GM12878 (cell line): ENCODE measurements around the gene LAS1L. TPM values are rescaled to one million over a fixed set of nuclear protein-coding genes. Genes with fewer than 3 reads are reported as not detected.
A peak's percentile ranks its signal among the peaks of the same experiment; 100 is the strongest.

Experiments used
- CREB1 ChIP-seq: IDR thresholded peaks from 2 replicates; pipeline ENCODE4 v1.6.1; 2012; ENCODE audit warnings: low read depth, mild to moderate bottlenecking, inconsistent platforms
- DPF2 ChIP-seq: fragments of 450-650 bp; IDR thresholded peaks from 2 replicates; pipeline ENCODE4 v1.6.1; 2017; ENCODE audit warnings: mild to moderate bottlenecking
- EZH2 ChIP-seq: IDR thresholded peaks from 2 replicates; pipeline ENCODE4 v1.6.1; 2012; ENCODE audit warnings: low read depth, mild to moderate bottlenecking, control low read depth, inconsistent platforms, low read length, borderline replicate concordance; ENCODE audit not compliant: control insufficient read depth
- HCFC1 ChIP-seq: fragments of 150-350 bp; IDR thresholded peaks from 2 replicates; pipeline ENCODE4 v1.6.1; 2014; ENCODE audit warnings: low read length
- IKZF1 ChIP-seq: fragments of 450-650 bp; conservative IDR thresholded peaks from 2 replicates; pipeline ENCODE4 v1.6.1; 2017; ENCODE audit warnings: antibody characterized with exemption, mild to moderate bottlenecking
- IRF4 ChIP-seq: IDR thresholded peaks from 2 replicates; pipeline ENCODE4 v1.6.1; 2011; ENCODE audit warnings: low read depth, low read length
- JUNB ChIP-seq: IDR thresholded peaks from 2 replicates; pipeline ENCODE4 v1.6.1; 2016; ENCODE audit warnings: antibody characterized with exemption, mild to moderate bottlenecking
- MEF2B ChIP-seq: fragments of 450-650 bp; IDR thresholded peaks from 2 replicates; pipeline ENCODE4 v1.6.1; 2018; ENCODE audit warnings: mild to moderate bottlenecking, moderate library complexity; ENCODE audit not compliant: partially characterized antibody, poor library complexity, severe bottlenecking
- NBN ChIP-seq: fragments of 450-650 bp; IDR thresholded peaks from 2 replicates; pipeline ENCODE4 v1.6.1; 2016
- NFIC ChIP-seq: IDR thresholded peaks from 2 replicates; pipeline ENCODE4 v1.6.1; 2012; ENCODE audit warnings: low read depth, mild to moderate bottlenecking, inconsistent platforms, low read length, moderate library complexity
- NR2C2 ChIP-seq: IDR thresholded peaks from 2 replicates; pipeline ENCODE4 v1.6.1; 2011; ENCODE audit warnings: borderline replicate concordance, low read depth; ENCODE audit not compliant: control insufficient read depth, insufficient read length
- PKNOX1 ChIP-seq: fragments of 450-650 bp; IDR thresholded peaks from 2 replicates; pipeline ENCODE4 v1.6.1; 2016; ENCODE audit warnings: mild to moderate bottlenecking
- PML ChIP-seq: IDR thresholded peaks from 2 replicates; pipeline ENCODE4 v1.6.1; 2012; ENCODE audit warnings: low read length, inconsistent platforms
- RAD51 ChIP-seq: fragments of 450-650 bp; IDR thresholded peaks from 2 replicates; pipeline ENCODE4 v1.6.1; 2016; ENCODE audit warnings: moderate library complexity, mild to moderate bottlenecking, inconsistent platforms
- SIX5 ChIP-seq: IDR thresholded peaks from 2 replicates; pipeline ENCODE4 v1.6.1; 2011; ENCODE audit warnings: mild to moderate bottlenecking, low read depth, low read length, moderate library complexity; ENCODE audit not compliant: severe bottlenecking
- STAT3 ChIP-seq: IDR thresholded peaks from 2 replicates; pipeline ENCODE4 v1.6.1; 2011; ENCODE audit warnings: low read depth, low read length, improper control_type of control experiment
- WRNIP1 ChIP-seq: IDR thresholded peaks from 2 replicates; pipeline ENCODE4 v1.6.1; 2011; ENCODE audit warnings: low read depth, low read length, improper control_type of control experiment, borderline replicate concordance
- ZNF384 ChIP-seq: IDR thresholded peaks from 2 replicates; pipeline ENCODE4 v1.6.1; 2012; ENCODE audit warnings: low read depth, mild to moderate bottlenecking, low read length, improper control_type of control experiment, borderline replicate concordance
- ZNF622 ChIP-seq: fragments of 450-650 bp; IDR thresholded peaks from 2 replicates; pipeline ENCODE4 v1.6.1; 2017; ENCODE audit warnings: mild to moderate bottlenecking, inconsistent platforms
- polyA plus RNA-seq, 11 experiments: library from polyadenylated mRNA; depleted of rRNA in 4 of 11; unstranded in 6 of 11; stranded (reverse) in 5 of 11; fragments of >200 nt; fragmentation: Nextera tagmentation in 4 of 11; fragmentation: Illumina TruSeq in 1 of 11; extraction: Ambion mirVana in 4 of 11; extraction: Trizol in 1 of 11; gene quantifications; 1 replicate in 1 of 11; 2 replicates in 10 of 11; pipeline versions ENCODE4 v1.2.1 to v1.2.3, GENCODE V29; 2011 to 2016; ENCODE audit warnings: inconsistent platforms in 2 of 11, missing spikeins in 2 of 11, low read depth in 1 of 11
- total RNA-seq, 4 experiments: library from RNA; depleted of rRNA in 3 of 4; stranded (reverse); fragments of >200 nt in 3 of 4; fragmentation: Illumina TruSeq in 1 of 4; extraction: Trizol in 1 of 4; gene quantifications; 2 replicates each; pipeline versions ENCODE4 v1.2.1 to v1.2.3, GENCODE V29; 2013 to 2021
- TF ChIP-seq, protein P1 (sequence below): IDR thresholded peaks from 2 replicates; pipeline ENCODE4 v1.6.1; 2011; ENCODE audit warnings: borderline replicate concordance, low read depth, mild to moderate bottlenecking, moderate library complexity, low read length; ENCODE audit not compliant: insufficient read depth, poor library complexity, severe bottlenecking
- TF ChIP-seq, protein P2 (sequence below): IDR thresholded peaks from 2 replicates; pipeline ENCODE4 v1.6.1; 2012; ENCODE audit warnings: low read depth, low read length, improper control_type of control experiment

Gene LAS1L
- total and polyA plus RNA-seq, 10 of the 15 experiments (the other 5 are each of a cell fraction or from before 2014, with no cell fraction given), result 27.4 to 100 (median 56.4) TPM

DNA sequence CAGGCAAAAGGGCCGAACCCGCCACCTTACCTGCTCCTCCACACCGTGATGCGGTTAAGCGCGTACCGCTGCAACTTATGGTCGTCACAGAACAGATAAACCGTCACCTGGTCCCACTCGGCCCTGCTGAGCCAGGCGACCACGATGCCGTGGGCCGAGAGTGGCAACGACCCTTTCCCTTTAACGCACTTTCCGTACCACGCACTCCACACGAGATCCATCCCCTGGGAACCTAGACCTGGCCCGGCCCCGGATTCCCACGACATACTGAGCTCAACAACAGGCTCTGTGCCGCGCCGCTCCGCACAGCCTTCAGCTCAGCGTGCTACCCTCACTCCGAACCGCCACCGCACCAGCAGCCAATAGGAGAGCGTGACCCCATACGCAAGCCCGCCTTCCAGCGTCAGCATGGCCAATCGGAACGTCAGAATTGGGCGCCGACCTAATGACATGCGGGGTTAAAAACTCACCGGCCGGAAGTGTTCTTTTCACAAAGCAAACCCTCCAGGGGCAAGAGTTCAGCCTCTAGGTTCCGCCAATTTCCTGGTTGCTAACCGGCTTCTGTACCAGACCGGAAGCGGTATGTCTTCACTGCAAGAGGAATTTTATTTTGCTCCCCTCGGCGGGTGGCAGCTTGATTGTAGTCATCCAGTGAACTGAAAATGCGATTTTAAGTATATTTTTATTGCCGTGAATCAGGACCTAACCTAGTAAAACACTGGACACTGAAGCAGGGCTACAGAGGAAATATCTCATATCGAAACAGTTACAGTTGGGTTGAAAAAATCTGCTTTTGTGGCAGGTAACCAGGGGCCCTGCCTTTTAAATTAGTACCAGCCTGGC lies at the start of gene LAS1L (continued):
- TF ChIP-seq, protein P1, sequence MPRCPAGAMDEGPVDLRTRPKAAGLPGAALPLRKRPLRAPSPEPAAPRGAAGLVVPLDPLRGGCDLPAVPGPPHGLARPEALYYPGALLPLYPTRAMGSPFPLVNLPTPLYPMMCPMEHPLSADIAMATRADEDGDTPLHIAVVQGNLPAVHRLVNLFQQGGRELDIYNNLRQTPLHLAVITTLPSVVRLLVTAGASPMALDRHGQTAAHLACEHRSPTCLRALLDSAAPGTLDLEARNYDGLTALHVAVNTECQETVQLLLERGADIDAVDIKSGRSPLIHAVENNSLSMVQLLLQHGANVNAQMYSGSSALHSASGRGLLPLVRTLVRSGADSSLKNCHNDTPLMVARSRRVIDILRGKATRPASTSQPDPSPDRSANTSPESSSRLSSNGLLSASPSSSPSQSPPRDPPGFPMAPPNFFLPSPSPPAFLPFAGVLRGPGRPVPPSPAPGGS, result no peak
- TF ChIP-seq STAT3, result no peak
- peak; percentile 82 for TF ChIP-seq PKNOX1
- peak; percentile 80 for TF ChIP-seq IKZF1
- peak; percentile 44; the same call in 1 of the 2 replicates for TF ChIP-seq NBN
- no peak for TF ChIP-seq MEF2B
- TF ChIP-seq IRF4, result 0 out of 2 replicates have a peak, but pooled peaks have one; percentile 36
- peak; percentile 86 for TF ChIP-seq HCFC1
- TF ChIP-seq SIX5, result peak; percentile 69
- TF ChIP-seq NFIC, result 0 out of 2 replicates have a peak, but pooled peaks have one; percentile 36
- TF ChIP-seq JUNB, result peak; percentile 46
- TF ChIP-seq ZNF384, result no peak
- TF ChIP-seq ZNF622, result no peak
- peak; percentile 73 for TF ChIP-seq NR2C2
- TF ChIP-seq WRNIP1, result peak; percentile 78; the same call in 1 of the 2 replicates
- TF ChIP-seq, protein P2, sequence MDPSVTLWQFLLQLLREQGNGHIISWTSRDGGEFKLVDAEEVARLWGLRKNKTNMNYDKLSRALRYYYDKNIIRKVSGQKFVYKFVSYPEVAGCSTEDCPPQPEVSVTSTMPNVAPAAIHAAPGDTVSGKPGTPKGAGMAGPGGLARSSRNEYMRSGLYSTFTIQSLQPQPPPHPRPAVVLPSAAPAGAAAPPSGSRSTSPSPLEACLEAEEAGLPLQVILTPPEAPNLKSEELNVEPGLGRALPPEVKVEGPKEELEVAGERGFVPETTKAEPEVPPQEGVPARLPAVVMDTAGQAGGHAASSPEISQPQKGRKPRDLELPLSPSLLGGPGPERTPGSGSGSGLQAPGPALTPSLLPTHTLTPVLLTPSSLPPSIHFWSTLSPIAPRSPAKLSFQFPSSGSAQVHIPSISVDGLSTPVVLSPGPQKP, result peak; percentile 84
- TF ChIP-seq PML, result peak; percentile 81; the same call in 1 of the 2 replicates
- no peak for TF ChIP-seq DPF2
- TF ChIP-seq EZH2, result no peak
- peak; percentile 89 for TF ChIP-seq CREB1
- TF ChIP-seq RAD51, result no peak
- TF ChIP-seq, all 136 proteins: peak for 65
